Stimulated activated CD4-positive, alpha-beta T cell treated with anti-CD3 and anti-CD28 coated beads, Interleukin-1b, Interleukin-23, amount 100 ng/mL, for 24 hours (primary cell): ENCODE results near the gene DNAI4.
"Not testable (repeated sequence)": the region's sequence is repeated elsewhere in the genome, so short reads cannot be mapped to it uniquely, and the experiment has no call there.

Experiments used
- DNase-seq, 4 experiments: peaks; one replicate each; pipeline ENCODE4 v3.0.0-alpha.2; 2020; ENCODE audit warnings: low read depth in 4 of 4, low spot score in 1 of 4

DNAI4 gene

DNA sequence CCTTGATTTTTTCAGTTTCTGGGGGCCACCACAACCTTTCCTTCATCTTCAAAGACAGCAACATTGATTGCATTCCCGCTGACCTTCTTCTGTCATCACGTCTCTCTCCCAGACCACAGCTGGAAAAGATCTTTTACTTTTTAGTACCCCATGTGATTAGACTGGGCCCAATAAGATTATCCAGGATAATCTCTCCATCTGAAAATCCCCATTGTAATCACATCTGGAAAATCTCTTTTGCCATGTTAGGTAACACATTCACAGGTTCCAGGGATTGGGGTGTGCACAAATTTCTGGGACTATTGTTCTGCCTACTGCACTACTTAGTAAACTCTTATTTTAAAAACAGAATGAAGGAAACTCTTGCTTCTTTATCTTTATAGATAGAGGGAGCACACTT is 76.5 kb downstream of the DNAI4 start:
- no peak for DNase-seq

DNA sequence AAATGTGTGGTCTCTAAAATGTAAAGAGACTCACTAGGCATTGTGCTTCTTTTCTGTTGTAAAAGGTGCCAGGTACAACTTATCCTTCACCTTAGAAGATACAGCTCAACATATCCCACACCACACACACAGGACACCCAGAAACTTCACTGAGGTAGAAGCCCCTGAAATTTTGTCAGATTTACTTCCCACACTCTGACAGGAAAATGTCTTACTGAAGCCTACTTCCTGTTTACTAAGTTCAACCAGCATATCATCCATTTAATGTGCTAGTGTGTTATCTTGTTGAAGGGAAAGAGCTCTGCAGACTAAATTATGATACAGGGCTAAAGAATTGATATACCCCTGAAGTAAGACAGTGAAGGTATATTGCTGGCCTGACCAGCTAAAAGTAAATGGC is 83.7 kb downstream of the DNAI4 start:
- no peak for DNase-seq

- DNase-seq: no peak
These were observed 89.7 kb downstream of the DNAI4 start for GRCh38 chr1:66834926-66835325.

DNA sequence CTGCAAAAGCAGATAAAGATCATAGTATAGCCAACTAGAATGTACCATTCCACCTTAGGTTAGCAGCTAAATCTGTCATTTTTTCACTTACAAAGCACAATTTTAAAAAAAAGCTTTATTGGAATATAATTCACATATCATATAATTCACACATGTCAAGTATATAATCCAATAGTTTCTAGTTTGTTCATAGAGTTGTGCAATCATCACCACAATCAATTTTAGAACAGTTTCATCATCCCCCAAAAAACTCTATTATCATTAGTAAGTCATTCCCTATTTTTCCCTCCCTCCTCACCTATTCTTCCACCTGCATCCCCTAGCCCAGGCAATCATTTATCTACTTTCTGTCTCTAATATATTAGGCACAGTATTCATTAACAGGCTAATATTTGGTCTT is 91.5 kb downstream of the DNAI4 start:
- DNase-seq: no peak

GRCh38 chr1:66831529-66832239 is 93.0 kb downstream of the DNAI4 start:
- no peak for DNase-seq

GRCh38 chr1:66824771-66825170 is 99.9 kb downstream of the DNAI4 start:
- DNase-seq: no peak

DNA sequence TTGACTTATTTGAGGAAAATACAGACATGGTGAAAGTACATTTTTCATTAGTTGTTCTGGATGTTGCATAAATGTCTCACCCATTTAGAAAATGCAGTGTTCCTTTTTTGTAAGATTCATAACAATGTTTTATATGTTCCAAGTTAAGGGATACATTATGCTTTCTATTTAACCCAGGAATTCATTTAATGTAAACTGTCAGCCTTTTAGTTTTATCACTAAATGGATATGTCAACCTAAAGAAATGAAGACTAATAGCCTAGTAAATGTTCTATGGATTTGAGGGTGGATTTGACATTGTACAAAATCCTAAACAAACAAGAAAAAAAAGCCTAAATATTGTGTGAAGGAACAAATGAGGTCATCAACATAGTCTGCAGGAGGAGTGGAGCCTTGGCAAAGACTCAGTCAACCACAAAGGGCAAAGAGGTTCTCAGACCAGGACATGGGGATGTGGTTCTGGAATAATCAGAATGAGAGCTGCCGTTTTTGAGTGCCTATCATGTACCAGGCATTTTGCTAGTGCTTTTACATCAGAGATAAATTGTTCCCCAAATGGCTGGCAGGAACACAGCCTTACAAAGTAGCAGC is 114.8 kb downstream of the DNAI4 start:
- DNase-seq: no peak

- no peak for DNase-seq
These were observed 115.4 kb downstream of the DNAI4 start for GRCh38 chr1:66809245-66809644.

- DNase-seq: not testable (repeated sequence)
These were observed 128.8 kb downstream of the DNAI4 start for GRCh38 chr1:66795839-66796238.

- no peak for DNase-seq
These were observed 132.7 kb downstream of the DNAI4 start for GRCh38 chr1:66791621-66792610.

GRCh38 chr1:66788231-66788939 is 136.3 kb downstream of the DNAI4 start:
- DNase-seq: peak; percentile 22 to 44 (median 38)

GRCh38 chr1:66787641-66788040 is 137.0 kb downstream of the DNAI4 start:
- DNase-seq: no peak

- DNase-seq: not testable (repeated sequence)
These were observed 138.9 kb downstream of the DNAI4 start for GRCh38 chr1:66785800-66786199.

- DNase-seq: no peak
These were observed 145.1 kb downstream of the DNAI4 start for GRCh38 chr1:66779475-66780078.

GRCh38 chr1:66778969-66779368 is 145.7 kb downstream of the DNAI4 start:
- DNase-seq: no peak

- no peak for DNase-seq
These were observed 146.4 kb downstream of the DNAI4 start for GRCh38 chr1:66778266-66778665.

DNA sequence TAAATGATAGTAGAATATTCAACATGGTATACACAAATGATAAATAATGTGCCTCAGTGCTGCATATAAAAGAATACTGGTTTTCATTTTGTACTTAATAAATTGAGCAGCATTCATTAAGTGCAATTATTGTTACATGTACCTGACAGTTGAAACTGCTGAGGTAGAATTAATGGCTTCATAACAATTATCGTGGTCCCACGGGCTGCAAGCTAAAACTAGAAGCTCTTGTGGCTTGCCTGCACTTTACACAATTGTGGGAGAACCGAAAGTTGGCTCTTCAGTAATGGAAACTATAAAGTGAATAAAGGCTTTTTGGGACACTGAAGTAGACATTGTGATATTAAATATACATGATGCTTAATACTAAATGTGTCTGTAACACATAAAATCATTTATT is 146.8 kb downstream of the DNAI4 start:
- DNase-seq: no peak

DNA sequence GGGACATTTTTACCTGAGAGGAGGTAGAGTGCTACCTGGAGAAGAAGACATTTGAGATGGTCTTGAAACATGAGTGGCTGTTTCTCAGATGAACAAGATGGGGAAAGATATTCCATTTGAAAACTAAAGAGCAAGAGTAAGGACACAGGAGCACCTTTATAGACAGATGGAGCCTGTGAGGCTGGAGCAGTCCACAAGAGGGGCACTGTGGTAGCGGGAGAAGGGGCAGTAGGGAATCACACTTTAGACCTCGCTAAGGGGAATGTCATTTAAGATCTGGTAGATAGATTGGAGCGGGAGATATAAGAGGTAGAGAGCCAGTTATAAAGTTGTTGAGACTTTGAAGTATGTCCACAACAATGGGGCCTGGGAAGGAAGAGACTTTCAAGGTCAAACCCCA is 149.0 kb downstream of the DNAI4 start:
- no peak for DNase-seq

DNA sequence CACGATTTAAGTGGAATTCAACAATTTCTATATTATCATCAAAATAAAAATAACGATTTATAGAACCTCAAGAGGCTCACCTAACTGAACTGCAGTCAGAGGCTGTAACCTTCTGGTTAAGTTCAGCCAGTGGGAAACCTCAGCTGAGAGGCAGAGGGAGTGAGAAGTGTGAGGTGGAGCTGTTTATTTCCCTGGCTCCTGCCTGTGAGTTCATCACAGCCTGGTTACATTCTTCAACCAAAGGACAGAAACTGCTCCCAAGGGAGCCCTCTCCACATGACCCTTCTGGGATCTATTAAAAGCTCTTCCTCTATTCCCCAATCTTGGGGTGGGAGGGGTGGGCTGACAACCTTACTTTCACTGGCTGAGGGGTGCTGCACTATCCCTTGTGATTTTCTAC is 150.2 kb downstream of the DNAI4 start:
- DNase-seq: no peak

GRCh38 chr1:66773227-66773626 is 151.4 kb downstream of the DNAI4 start:
- no peak for DNase-seq

DNA sequence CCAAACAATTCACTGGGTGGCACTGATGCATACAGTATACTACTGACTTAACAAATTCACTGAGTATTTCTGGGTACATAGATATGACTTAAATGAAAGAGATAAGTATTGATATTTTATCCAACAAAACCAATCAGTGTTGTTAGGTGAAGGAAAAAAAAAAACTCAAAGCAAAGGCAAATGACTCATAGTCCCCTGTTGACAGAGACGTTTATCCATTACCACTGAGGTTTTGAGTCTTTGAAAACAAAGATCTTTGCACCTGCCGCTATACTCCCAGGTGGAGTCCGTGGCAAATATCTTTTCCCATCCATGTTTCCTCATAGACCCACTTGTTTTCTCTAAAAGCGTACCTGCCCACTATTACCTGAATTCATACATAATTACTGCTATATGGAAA is 154.0 kb downstream of the DNAI4 start:
- DNase-seq: no peak
